Calu3 (cell line): Measurements from ENCODE around the gene TEX2. TPM values are rescaled to one million over a fixed set of nuclear protein-coding genes. Genes with fewer than 3 reads are reported as not detected.

Experiments used
- BruUV-seq: library from RNA; stranded (reverse); fragments of 400-500 nt; replicated peaks from 2 replicates; lab custom pipeline; 2021; lab: Mats Ljungman, UMichigan
- CTCF ChIA-PET: fragments of 300-600 bp; sonication (Branson Sonifier 250); formaldehyde crosslinking; loops from one replicate; lab custom pipeline; 2022; ENCODE audit warnings: antibody characterized with exemption; lab: Charles Lee
- DNase-seq: peaks from one replicate; pipeline ENCODE4 v3.0.0; 2022
- H3K27ac Mint-ChIP-seq: one replicate; pipeline ENCODE4 v1.8.0; 2022; ENCODE audit warnings: mixed read lengths; ENCODE audit not compliant: unreplicated experiment
- H3K27me3 Mint-ChIP-seq: one replicate; pipeline ENCODE4 v1.8.0; 2022; ENCODE audit warnings: mixed read lengths; ENCODE audit not compliant: unreplicated experiment
- H3K36me3 Mint-ChIP-seq: one replicate; pipeline ENCODE4 v1.8.0; 2022; ENCODE audit warnings: mild to moderate bottlenecking, moderate library complexity, mixed read lengths; ENCODE audit not compliant: insufficient read depth, unreplicated experiment
- H3K4me1 Mint-ChIP-seq: one replicate; pipeline ENCODE4 v1.8.0; 2022; ENCODE audit warnings: mild to moderate bottlenecking, low read depth, mixed read lengths; ENCODE audit not compliant: unreplicated experiment
- H3K4me3 Mint-ChIP-seq: one replicate; pipeline ENCODE4 v1.8.0; 2022; ENCODE audit warnings: mild to moderate bottlenecking, low read depth, moderate library complexity, mixed read lengths; ENCODE audit not compliant: unreplicated experiment
- H3K9me3 Mint-ChIP-seq: one replicate; pipeline ENCODE4 v1.8.0; 2022; ENCODE audit warnings: low read depth, mixed read lengths; ENCODE audit not compliant: unreplicated experiment
- intact Hi-C: fragments of 100-400 bp; cut with micrococcal nuclease; formaldehyde crosslinking; loops from one replicate; pipeline ENCODE4 v1.10.0; 2022; ENCODE audit not compliant: unreplicated experiment
- total RNA-seq: library from RNA; stranded (reverse); gene quantifications from 2 replicates; pipeline ENCODE4 v1.2.3, GENCODE V29; 2022
- TF ChIP-seq, protein P1 (sequence below): fragments of 200-600 bp; IDR thresholded peaks from one replicate; pipeline ENCODE4 v1.8.0; 2022; ENCODE audit warnings: antibody characterized with exemption; ENCODE audit not compliant: unreplicated experiment

Gene TEX2
- total RNA-seq, 1 experiment from 2014 or later = 12.3 TPM

- Mint-ChIP-seq H3K36me3 (no peaks in the 10 kb centered on the region), H3K27me3 (peaks cover 42% of the 10 kb centered on the region), H3K9me3 (no peaks in the 10 kb centered on the region), H3K4me1 (no peaks in the 10 kb centered on the region), H3K27ac (no peak overlapping the region), H3K4me3 (no peak overlapping the region)
- TF ChIP-seq, protein P1, sequence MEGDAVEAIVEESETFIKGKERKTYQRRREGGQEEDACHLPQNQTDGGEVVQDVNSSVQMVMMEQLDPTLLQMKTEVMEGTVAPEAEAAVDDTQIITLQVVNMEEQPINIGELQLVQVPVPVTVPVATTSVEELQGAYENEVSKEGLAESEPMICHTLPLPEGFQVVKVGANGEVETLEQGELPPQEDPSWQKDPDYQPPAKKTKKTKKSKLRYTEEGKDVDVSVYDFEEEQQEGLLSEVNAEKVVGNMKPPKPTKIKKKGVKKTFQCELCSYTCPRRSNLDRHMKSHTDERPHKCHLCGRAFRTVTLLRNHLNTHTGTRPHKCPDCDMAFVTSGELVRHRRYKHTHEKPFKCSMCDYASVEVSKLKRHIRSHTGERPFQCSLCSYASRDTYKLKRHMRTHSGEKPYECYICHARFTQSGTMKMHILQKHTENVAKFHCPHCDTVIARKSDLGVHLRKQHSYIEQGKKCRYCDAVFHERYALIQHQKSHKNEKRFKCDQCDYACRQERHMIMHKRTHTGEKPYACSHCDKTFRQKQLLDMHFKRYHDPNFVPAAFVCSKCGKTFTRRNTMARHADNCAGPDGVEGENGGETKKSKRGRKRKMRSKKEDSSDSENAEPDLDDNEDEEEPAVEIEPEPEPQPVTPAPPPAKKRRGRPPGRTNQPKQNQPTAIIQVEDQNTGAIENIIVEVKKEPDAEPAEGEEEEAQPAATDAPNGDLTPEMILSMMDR = no peak
- CTCF ChIA-PET = no interaction called here
- DNase-seq = no peak
- BruUV-seq = no TSS peak
- intact Hi-C loops = no loop called here
These were observed 6.9 kb upstream of the TEX2 start for GRCh38 chr17:64269687-64270649.

- Mint-ChIP-seq H3K27ac (no peak overlapping the region), H3K4me1 (peaks cover 13% of the 10 kb centered on the region), H3K27me3 (peaks cover 33% of the 10 kb centered on the region), H3K9me3 (no peaks in the 10 kb centered on the region), H3K36me3 (peaks cover 25% of the 10 kb centered on the region), H3K4me3 (no peak overlapping the region)
- BruUV-seq = no TSS peak
- TF ChIP-seq, protein P1 = no peak
- no peak for DNase-seq
- CTCF ChIA-PET = no interaction called here
- intact Hi-C loops = no loop called here
These were observed 1.8 kb upstream of the TEX2 start for GRCh38 chr17:64264891-64265290.

DNA sequence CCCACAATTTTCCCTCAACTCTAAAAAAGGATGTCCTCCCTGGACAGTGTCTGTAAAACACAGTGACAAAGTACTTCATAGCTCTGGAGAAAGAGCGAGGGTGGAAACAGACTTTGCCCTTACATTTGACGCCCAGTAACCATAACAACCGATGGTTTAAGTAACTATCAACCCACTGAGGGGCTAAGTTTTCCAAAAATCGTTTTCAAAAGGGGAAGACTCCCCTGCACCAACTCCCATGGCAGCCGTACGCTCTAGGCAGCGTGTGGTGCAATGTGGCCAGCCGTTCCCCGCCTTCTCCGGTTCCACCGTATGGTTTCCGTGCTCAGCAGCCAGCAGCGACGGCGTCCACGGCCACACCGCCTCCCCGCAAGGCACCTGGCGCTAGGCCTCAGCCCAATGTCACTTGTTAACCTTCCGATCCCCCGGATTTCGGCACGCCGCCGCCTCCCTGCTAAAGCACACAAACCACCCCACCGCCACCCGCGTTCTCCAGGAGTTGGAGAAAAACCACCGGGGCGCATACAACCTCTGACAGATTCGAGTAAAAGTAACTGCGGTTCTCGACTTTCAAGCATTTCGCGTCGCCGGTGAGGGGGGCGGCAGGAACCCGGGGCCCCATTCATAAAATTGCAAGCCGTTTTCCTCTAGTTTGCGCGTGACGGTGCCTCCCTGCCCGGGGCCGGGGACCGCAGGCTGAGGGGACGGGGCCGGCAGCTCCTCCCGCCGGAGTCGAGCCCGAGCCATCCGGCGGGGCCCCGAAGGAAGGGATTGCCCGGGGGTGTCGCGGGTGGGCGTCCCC is 661 bp downstream of the TEX2 start:
- intact Hi-C loops = no loop called here
- Mint-ChIP-seq H3K27ac (peak overlapping the region; percentile 20), H3K4me3 (peak overlapping the region; percentile 85), H3K4me1 (peaks cover 13% of the 10 kb centered on the region), H3K27me3 (peaks cover 8% of the 10 kb centered on the region), H3K9me3 (no peaks in the 10 kb centered on the region), H3K36me3 (peaks cover 25% of the 10 kb centered on the region)
- TF ChIP-seq, protein P1 = no peak
- no TSS peak for BruUV-seq
- DNase-seq = peak; percentile 40
- CTCF ChIA-PET = interaction anchor here (0.9 to 1.2 kb wide), 2 partner anchors 26 to 116 kb away, joined by 3 read pairs; no protein-coding TSS in a partner anchor

- Mint-ChIP-seq H3K27me3 (no peaks in the 10 kb centered on the region), H3K9me3 (no peaks in the 10 kb centered on the region), H3K4me1 (peaks cover 16% of the 10 kb centered on the region), H3K4me3 (peak overlapping the region; percentile 85), H3K36me3 (peaks cover 25% of the 10 kb centered on the region), H3K27ac (no peak overlapping the region)
- intact Hi-C loops = no loop called here
- BruUV-seq = TSS peak; percentile 25
- CTCF ChIA-PET = interaction anchor here (1.2 kb wide), 1 partner anchor 25 kb away, joined by 3 read pairs; no protein-coding TSS in a partner anchor
- TF ChIP-seq, protein P1 = no peak
- DNase-seq = no peak
These were observed 1.5 kb downstream of the TEX2 start for GRCh38 chr17:64261417-64262145.
